Left lung (tissue), 10 donors: ENCODE data around the gene ITGB5. TPM values are rescaled to one million over a fixed set of nuclear protein-coding genes. Genes with fewer than 3 reads are reported as not detected.
"Not testable (repeated sequence)": the region's sequence is repeated elsewhere in the genome, so short reads cannot be mapped to it uniquely, and the experiment has no call there.

Experiments
- ATAC-seq: fragments of 200-7000 bp; cut with Tn5 transposase; one replicate; pipeline ENCODE4 v1.9.1; 2020; ENCODE audit warnings: moderate library complexity
- DNase-seq, 4 donors: peaks; one replicate each; pipeline ENCODE4 v3.0.0-alpha.2; 2013 to 2020
- H3K27ac ChIP-seq, 2 donors: fragments of 200-600 bp; sonication (generic) in 1 of 2; one replicate each; pipeline versions ENCODE4 v1.5.0 to v1.8.0; 2020 to 2021
- H3K27me3 ChIP-seq, 2 donors: fragments of 200-600 bp; sonication (generic) in 1 of 2; one replicate each; pipeline versions ENCODE4 v1.5.0 to v1.8.0; 2020 to 2021
- H3K36me3 ChIP-seq, 2 donors: fragments of 200-600 bp; sonication (generic) in 1 of 2; one replicate each; pipeline versions ENCODE4 v1.5.0 to v1.8.0; 2020 to 2021
- H3K4me1 ChIP-seq, 2 donors: fragments of 200-600 bp; one replicate each; pipeline ENCODE4 v1.8.0; 2021
- H3K4me3 ChIP-seq, 2 donors: fragments of 200-600 bp; sonication (generic) in 1 of 2; one replicate each; pipeline versions ENCODE4 v1.5.0 to v1.8.0; 2020 to 2021; ENCODE audit warnings: mild to moderate bottlenecking in 1 of 2
- H3K9me3 ChIP-seq, 2 donors: fragments of 200-600 bp; sonication (generic) in 1 of 2; one replicate each; pipeline versions ENCODE4 v1.5.0 to v1.8.0; 2020 to 2021
- CTCF ChIP-seq, 2 donors: fragments of 200-600 bp; sonication (generic) in 1 of 2; IDR thresholded peaks; one replicate each; pipeline versions ENCODE4 v1.5.0 to v1.8.0; 2021; ENCODE audit warnings: antibody characterized with exemption in 2 of 2
- intact Hi-C, 2 donors: fragments of 100-400 bp; cut with DNase I; formaldehyde crosslinking; loops; one replicate each; pipeline versions ENCODE4 v1.11.2 to v1.14.2; 2022
- polyA plus RNA-seq, 6 donors: library from polyadenylated mRNA; unstranded; fragments of 120-200 nt; gene quantifications; one replicate each; pipeline ENCODE4 v1.2.1, GENCODE V29; 2013; ENCODE audit not compliant: insufficient read length in 6 of 6
- total RNA-seq, 2 donors: library from RNA; stranded (reverse); fragmentation: NEBNext Ultra II Directional; extraction: Animal tissue kit (Norgen Biotek cat#: 25700); gene quantifications; one replicate each; pipeline ENCODE4 v1.2.1, GENCODE V29; 2021
- donor health status: DM: no; HTN: yes; CAD: no.
- donor health status: DM: no; HTN: no; CAD: no.

Gene ITGB5
- total and polyA plus RNA-seq, 8 donors = 54.8 to 142 (median 67.4) TPM

GRCh38 chr3:124761250-124761796 lies 125.8 kb downstream of the ITGB5 start:
- Histone ChIP-seq H3K27ac (no peak overlapping the region), H3K4me3 (no peak overlapping the region), H3K9me3 (no peaks in the 10 kb centered on the region), H3K27me3 (no peaks in the 10 kb centered on the region), H3K4me1 (peaks cover 0 to 14% of the 10 kb centered on the region in 2 donors), H3K36me3 (peaks cover 0 to 31% of the 10 kb centered on the region in 2 donors)
- intact Hi-C loops = loop anchor here (5.0 to 10.0 kb wide), 2 partner anchors 141 to 143 kb away; no protein-coding TSS in a partner anchor
- TF ChIP-seq CTCF (IDR thresholded peaks at IDR 0.05) = peak; percentile 90 to 94
- ATAC-seq = peak; percentile 97
- DNase-seq = peak; percentile 75 to 88 (median 80)

GRCh38 chr3:124760601-124761000 lies 126.6 kb downstream of the ITGB5 start:
- Histone ChIP-seq H3K27me3 (no peaks in the 10 kb centered on the region), H3K4me3 (no peak overlapping the region), H3K27ac (no peak overlapping the region), H3K36me3 (peaks cover 0 to 25% of the 10 kb centered on the region in 2 donors), H3K4me1 (peaks cover 0 to 14% of the 10 kb centered on the region in 2 donors), H3K9me3 (no peaks in the 10 kb centered on the region)
- TF ChIP-seq CTCF (IDR thresholded peaks at IDR 0.05) = no peak
- intact Hi-C loops = loop anchor here (5.0 to 10.0 kb wide), 2 partner anchors 142 to 144 kb away; no protein-coding TSS in a partner anchor
- DNase-seq (no peak), ATAC-seq (peak; percentile 73)

GRCh38 chr3:124759666-124760401 lies 127.3 kb downstream of the ITGB5 start:
- DNase-seq = no peak
- intact Hi-C loops = loop anchor here (5.0 to 10.0 kb wide), 2 partner anchors 142 to 145 kb away; no protein-coding TSS in a partner anchor
- peaks cover 0 to 18% of the 10 kb centered on the region in 2 donors for H3K36me3 ChIP-seq
- no peak for ATAC-seq
- no peaks in the 10 kb centered on the region for H3K9me3 ChIP-seq
- no peak overlapping the region for H3K27ac ChIP-seq
- peaks cover 0 to 14% of the 10 kb centered on the region in 2 donors for H3K4me1 ChIP-seq
- no peak for TF ChIP-seq CTCF (IDR thresholded peaks at IDR 0.05)
- no peak overlapping the region for H3K4me3 ChIP-seq
- no peaks in the 10 kb centered on the region for H3K27me3 ChIP-seq

- DNase-seq = no peak
- no peak overlapping the region for H3K4me3 ChIP-seq
- ATAC-seq = no peak
- H3K9me3 ChIP-seq = no peaks in the 10 kb centered on the region
- no peak for TF ChIP-seq CTCF (IDR thresholded peaks at IDR 0.05)
- H3K27ac ChIP-seq = no peak overlapping the region
- intact Hi-C loops = no loop called here
- H3K4me1 ChIP-seq = peaks cover 0 to 14% of the 10 kb centered on the region in 2 donors
- no peaks in the 10 kb centered on the region for H3K27me3 ChIP-seq
- H3K36me3 ChIP-seq = peaks cover 0 to 11% of the 10 kb centered on the region in 2 donors
Observed at GRCh38 chr3:124758851-124759635, 128.1 kb downstream of the ITGB5 start.

- peaks cover 0 to 14% of the 10 kb centered on the region in 2 donors for H3K4me1 ChIP-seq
Observed at GRCh38 chr3:124757926-124758325, 129.2 kb downstream of the ITGB5 start.

More at GRCh38 chr3:124757926-124758325, 129.2 kb downstream of the ITGB5 start:
- intact Hi-C loops, DNase-seq, ATAC-seq, H3K27me3 ChIP-seq, H3K27ac ChIP-seq, H3K4me3 ChIP-seq, H3K9me3 ChIP-seq, H3K36me3 ChIP-seq: not testable (repeated sequence)
